ENCODE data around the gene ALDH7A1. TPM values are rescaled to one million over a fixed set of nuclear protein-coding genes. Genes with fewer than 3 reads are reported as not detected.

Gene ALDH7A1
- polyA plus RNA-seq, 3 donors from 2014 or later = 1.3 to 1.4 TPM; not detected in 1

DNA sequence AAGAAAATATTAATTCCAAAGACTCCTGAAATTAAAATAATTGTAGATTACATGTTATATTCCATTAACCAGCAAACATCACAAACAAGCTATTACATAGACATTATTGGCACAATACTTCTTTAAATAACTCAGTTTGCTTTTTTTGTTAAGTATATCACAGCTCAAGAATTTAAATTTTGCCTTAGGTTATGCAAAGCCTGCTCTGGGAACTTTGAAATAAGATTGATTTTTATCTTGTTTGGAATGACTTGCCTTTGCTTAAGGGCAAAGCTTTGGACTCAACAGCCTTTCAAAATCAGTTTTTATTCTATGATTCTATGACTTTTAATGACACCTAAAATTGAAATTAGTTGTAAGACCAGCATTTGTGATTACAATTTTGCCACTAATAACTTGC is 78.2 kb downstream of the ALDH7A1 start:
- peaks cover 0 to 3% (median 0%) of the 10 kb centered on the region in 3 donors for H3K36me3 Mint-ChIP-seq
- no peak overlapping the region for H3K4me3 Mint-ChIP-seq
- no peaks in the 10 kb centered on the region for H3K4me1 Mint-ChIP-seq
- DNase-seq = no peak
- no peak overlapping the region for H3K27ac Mint-ChIP-seq
- peaks cover 0 to 6% (median 2%) of the 10 kb centered on the region in 3 donors for H3K27me3 Mint-ChIP-seq (ENCODE audit: low read depth in 3 of 3)
- H3K9me3 Mint-ChIP-seq = no peaks in the 10 kb centered on the region

- no peak overlapping the region for H3K27ac Mint-ChIP-seq
- peaks cover 0 to 6% (median 2%) of the 10 kb centered on the region in 3 donors for H3K27me3 Mint-ChIP-seq (ENCODE audit: low read depth in 3 of 3)
- no peak overlapping the region for H3K4me3 Mint-ChIP-seq
- H3K9me3 Mint-ChIP-seq = no peaks in the 10 kb centered on the region
- no peaks in the 10 kb centered on the region for H3K4me1 Mint-ChIP-seq
- DNase-seq = no peak
- H3K36me3 Mint-ChIP-seq = peaks cover 0 to 3% (median 0%) of the 10 kb centered on the region in 3 donors
Measured at GRCh38 chr5:126516133-126516532, 78.9 kb downstream of the ALDH7A1 start.

DNA sequence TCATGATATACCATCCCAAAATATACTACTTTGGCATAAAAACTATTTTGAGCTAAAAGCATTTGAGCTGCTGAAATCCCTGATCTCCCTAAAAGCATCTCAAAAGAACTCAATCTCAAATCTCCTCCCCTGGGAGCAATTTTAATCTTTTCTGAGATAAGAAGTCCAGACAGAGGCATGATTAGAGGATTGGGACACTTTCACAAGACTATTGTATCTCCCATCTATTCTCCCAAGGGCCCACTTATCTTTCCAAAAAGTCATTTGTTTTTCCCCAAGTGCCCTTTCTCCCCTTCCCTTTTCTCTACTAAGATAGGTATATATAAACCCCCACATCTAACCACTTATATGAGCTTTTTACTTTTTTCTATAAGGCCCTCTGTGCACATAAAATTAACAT is 79.7 kb downstream of the ALDH7A1 start:
- H3K9me3 Mint-ChIP-seq = no peaks in the 10 kb centered on the region
- no peak for DNase-seq
- no peak overlapping the region for H3K27ac Mint-ChIP-seq
- H3K4me1 Mint-ChIP-seq = no peaks in the 10 kb centered on the region
- no peak overlapping the region for H3K4me3 Mint-ChIP-seq
- H3K36me3 Mint-ChIP-seq = peaks cover 0 to 3% (median 0%) of the 10 kb centered on the region in 3 donors
- H3K27me3 Mint-ChIP-seq (ENCODE audit: low read depth in 3 of 3) = peaks cover 0 to 6% (median 2%) of the 10 kb centered on the region in 3 donors

GRCh38 chr5:126514558-126515141 is 80.4 kb downstream of the ALDH7A1 start:
- DNase-seq = no peak
- Mint-ChIP-seq H3K4me1 (no peaks in the 10 kb centered on the region), H3K9me3 (no peaks in the 10 kb centered on the region), H3K4me3 (no peak overlapping the region), H3K27me3 (ENCODE audit: low read depth in 3 of 3) (peaks cover 0 to 6% (median 2%) of the 10 kb centered on the region in 3 donors), H3K36me3 (peaks cover 0 to 3% (median 0%) of the 10 kb centered on the region in 3 donors), H3K27ac (no peak overlapping the region)

DNA sequence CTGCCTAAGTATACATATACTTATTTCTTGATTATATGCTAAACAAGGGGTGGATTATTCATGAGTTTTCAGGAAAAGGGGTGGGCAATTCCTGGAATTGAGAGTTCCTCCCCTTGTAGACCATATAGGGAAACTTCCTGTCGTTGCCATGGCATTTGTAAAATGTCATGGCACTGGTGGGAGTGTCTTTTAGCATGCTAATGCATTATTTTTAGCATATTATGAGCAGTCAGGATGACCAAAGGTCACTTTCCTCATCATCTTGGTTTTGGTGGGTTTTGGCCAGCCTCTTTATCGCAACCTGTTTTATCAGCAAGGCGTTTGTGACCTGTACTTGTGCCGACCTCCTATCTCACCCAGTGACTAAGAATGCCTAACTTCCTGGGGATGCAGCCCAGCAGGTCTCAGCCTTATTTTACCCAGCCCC is 80.9 kb downstream of the ALDH7A1 start:
- Mint-ChIP-seq H3K36me3 (peaks cover 0 to 3% (median 0%) of the 10 kb centered on the region in 3 donors), H3K9me3 (no peaks in the 10 kb centered on the region), H3K4me3 (no peak overlapping the region), H3K27me3 (ENCODE audit: low read depth in 3 of 3) (peaks cover 0 to 6% (median 2%) of the 10 kb centered on the region in 3 donors), H3K4me1 (peaks cover 0 to 1% of the 10 kb centered on the region in 2 donors), H3K27ac (no peak overlapping the region)
- DNase-seq = no peak

DNA sequence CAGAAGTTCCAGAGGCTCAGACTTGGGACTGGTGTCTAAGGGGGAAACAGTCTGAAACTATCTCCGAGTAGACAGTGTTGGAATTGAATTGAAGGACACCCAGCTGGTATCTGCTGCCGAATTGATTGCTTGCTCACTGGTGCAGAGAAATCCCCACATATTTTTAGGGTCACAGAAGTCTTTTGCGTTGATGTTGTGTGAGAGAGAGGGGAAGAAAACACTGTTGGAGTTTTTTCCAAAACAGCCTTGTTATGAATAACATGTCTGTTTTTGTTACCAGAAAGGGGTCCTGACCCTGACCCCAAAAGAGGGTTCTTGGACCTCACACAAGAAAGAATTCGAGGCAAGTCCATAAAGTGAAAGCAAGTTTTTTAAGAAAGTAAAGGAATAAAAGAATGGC is 81.3 kb downstream of the ALDH7A1 start:
- DNase-seq = no peak
- Mint-ChIP-seq H3K4me3 (no peak overlapping the region), H3K27ac (no peak overlapping the region), H3K36me3 (peaks cover 0 to 3% (median 0%) of the 10 kb centered on the region in 3 donors), H3K9me3 (no peaks in the 10 kb centered on the region), H3K27me3 (ENCODE audit: low read depth in 3 of 3) (peaks cover 0 to 6% (median 3%) of the 10 kb centered on the region in 3 donors), H3K4me1 (peaks cover 4 to 6% of the 10 kb centered on the region in 2 donors)

DNA sequence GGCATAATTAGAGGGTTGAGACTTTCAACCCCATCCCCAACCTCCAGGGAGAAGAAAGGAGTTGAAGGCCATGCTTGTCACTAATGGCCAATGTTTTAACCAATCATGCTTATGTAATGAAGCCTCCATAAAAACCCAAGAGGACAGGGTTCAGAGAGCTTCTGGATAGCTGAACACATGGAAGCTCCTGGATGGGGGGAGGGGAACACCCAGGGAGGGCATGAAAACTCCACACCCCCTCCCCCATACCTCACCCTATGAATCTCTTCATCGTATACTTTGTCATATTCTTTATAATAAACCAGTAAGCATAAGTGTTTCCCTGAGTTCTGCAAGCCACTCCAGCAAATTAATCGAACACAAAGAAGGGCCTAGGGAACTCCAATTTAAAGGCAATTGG is 81.7 kb downstream of the ALDH7A1 start:
- no peak for DNase-seq
- Mint-ChIP-seq H3K27ac (no peak overlapping the region), H3K4me3 (no peak overlapping the region), H3K4me1 (peaks cover 6 to 10% of the 10 kb centered on the region in 2 donors), H3K27me3 (ENCODE audit: low read depth in 3 of 3) (peaks cover 0 to 6% (median 5%) of the 10 kb centered on the region in 3 donors), H3K36me3 (peaks cover 0 to 3% (median 0%) of the 10 kb centered on the region in 3 donors), H3K9me3 (no peaks in the 10 kb centered on the region)

DNA sequence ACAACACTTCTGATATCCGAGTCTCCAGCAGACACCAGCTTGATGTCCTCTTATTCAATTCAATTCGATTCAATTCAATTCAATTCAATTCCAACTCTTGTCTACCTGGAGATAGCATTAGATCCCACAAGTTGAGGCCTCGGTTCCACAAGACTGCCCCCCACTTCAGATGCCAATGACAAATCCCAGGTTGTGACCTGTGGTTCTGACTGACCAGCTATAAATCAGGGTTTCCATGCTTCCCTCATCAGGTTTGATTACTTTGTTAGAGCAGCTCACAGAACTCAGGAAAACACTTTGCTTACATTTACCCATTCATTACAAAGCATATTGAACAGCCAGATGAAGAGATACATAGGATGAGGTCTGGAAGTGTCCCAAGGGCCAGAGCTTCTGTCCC is 82.6 kb downstream of the ALDH7A1 start:
- peaks cover 0 to 3% (median 0%) of the 10 kb centered on the region in 3 donors for H3K36me3 Mint-ChIP-seq
- DNase-seq = no peak
- H3K4me3 Mint-ChIP-seq = no peak overlapping the region
- H3K9me3 Mint-ChIP-seq = no peaks in the 10 kb centered on the region
- no peak overlapping the region for H3K27ac Mint-ChIP-seq
- peaks cover 0 to 8% (median 4%) of the 10 kb centered on the region in 3 donors for H3K27me3 Mint-ChIP-seq (ENCODE audit: low read depth in 3 of 3)
- H3K4me1 Mint-ChIP-seq = peaks cover 6 to 10% of the 10 kb centered on the region in 2 donors

- Mint-ChIP-seq H3K4me3 (no peak overlapping the region), H3K4me1 (peaks cover 6 to 10% of the 10 kb centered on the region in 2 donors), H3K27ac (no peak overlapping the region)
Measured at GRCh38 chr5:126511961-126512360, 83.1 kb downstream of the ALDH7A1 start.

DNA sequence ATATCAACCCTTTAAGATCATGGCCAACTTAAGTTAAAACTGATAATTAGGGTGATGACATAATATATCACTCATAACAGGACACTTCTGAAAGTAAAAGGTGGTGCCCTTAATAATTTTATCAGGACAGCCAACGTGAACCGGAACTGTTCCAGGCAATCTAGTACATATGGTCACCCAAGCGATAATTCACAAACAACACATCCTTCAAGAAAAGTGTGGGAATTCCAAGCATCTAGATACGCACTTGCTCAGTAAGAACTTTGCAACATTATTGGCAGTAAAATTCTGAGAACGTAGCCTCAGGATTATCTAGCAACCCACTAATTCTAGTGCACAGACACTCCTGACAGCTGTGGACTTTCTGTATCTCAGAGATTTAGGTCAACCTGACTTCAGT is 85.7 kb downstream of the ALDH7A1 start:
- Mint-ChIP-seq H3K27ac (no peak overlapping the region), H3K27me3 (ENCODE audit: low read depth in 3 of 3) (peaks cover 0 to 6% (median 0%) of the 10 kb centered on the region in 3 donors), H3K4me1 (peaks cover 6 to 10% of the 10 kb centered on the region in 2 donors), H3K36me3 (peaks cover 0 to 3% (median 0%) of the 10 kb centered on the region in 3 donors), H3K4me3 (no peak overlapping the region), H3K9me3 (no peaks in the 10 kb centered on the region)
- DNase-seq = no peak

More at GRCh38 chr5:126511961-126512360, 83.1 kb downstream of the ALDH7A1 start:
- Mint-ChIP-seq H3K27me3 (ENCODE audit: low read depth in 3 of 3) (peaks cover 0 to 8% (median 4%) of the 10 kb centered on the region in 3 donors), H3K36me3 (peaks cover 0 to 3% (median 0%) of the 10 kb centered on the region in 3 donors), H3K9me3 (no peaks in the 10 kb centered on the region)
- DNase-seq = no peak

- H3K27ac Mint-ChIP-seq = peak overlapping the region in 1 of 6 donors; percentile 18
- H3K27me3 Mint-ChIP-seq (ENCODE audit: low read depth in 3 of 3) = peaks cover 0 to 6% (median 0%) of the 10 kb centered on the region in 3 donors
- no peak for DNase-seq
Measured at GRCh38 chr5:126508962-126509279, 86.1 kb downstream of the ALDH7A1 start.

GRCh38 chr5:126508251-126508961 is 86.6 kb downstream of the ALDH7A1 start:
- peak overlapping the region in 2 of 6 donors; percentile 18 to 42 for H3K27ac Mint-ChIP-seq
- H3K4me3 Mint-ChIP-seq = peak overlapping the region in 1 of 5 donors; percentile 56
- no peak for DNase-seq
- peaks cover 0 to 3% (median 0%) of the 10 kb centered on the region in 3 donors for H3K36me3 Mint-ChIP-seq
- peaks cover 0 to 6% (median 0%) of the 10 kb centered on the region in 3 donors for H3K27me3 Mint-ChIP-seq (ENCODE audit: low read depth in 3 of 3)
- H3K9me3 Mint-ChIP-seq = no peaks in the 10 kb centered on the region
- peaks cover 6 to 10% of the 10 kb centered on the region in 2 donors for H3K4me1 Mint-ChIP-seq

More at GRCh38 chr5:126508962-126509279, 86.1 kb downstream of the ALDH7A1 start:
- Mint-ChIP-seq H3K36me3 (peaks cover 0 to 3% (median 0%) of the 10 kb centered on the region in 3 donors), H3K4me3 (peak overlapping the region in 1 of 5 donors; percentile 56), H3K4me1 (peaks cover 6 to 10% of the 10 kb centered on the region in 2 donors), H3K9me3 (no peaks in the 10 kb centered on the region)

- no peak overlapping the region for H3K4me3 Mint-ChIP-seq
- H3K27ac Mint-ChIP-seq = no peak overlapping the region
- DNase-seq = no peak
- peaks cover 6 to 10% of the 10 kb centered on the region in 2 donors for H3K4me1 Mint-ChIP-seq
- H3K36me3 Mint-ChIP-seq = no peaks in the 10 kb centered on the region
- H3K9me3 Mint-ChIP-seq = no peaks in the 10 kb centered on the region
- H3K27me3 Mint-ChIP-seq (ENCODE audit: low read depth in 3 of 3) = peaks cover 0 to 8% (median 0%) of the 10 kb centered on the region in 3 donors
Measured at GRCh38 chr5:126506079-126506478, 88.9 kb downstream of the ALDH7A1 start.

GRCh38 chr5:126503602-126504104 is 91.4 kb downstream of the ALDH7A1 start:
- Mint-ChIP-seq H3K4me1 (peaks cover 3 to 4% of the 10 kb centered on the region in 2 donors), H3K27ac (no peak overlapping the region), H3K9me3 (no peaks in the 10 kb centered on the region), H3K27me3 (ENCODE audit: low read depth in 3 of 3) (peaks cover 0 to 6% (median 0%) of the 10 kb centered on the region in 3 donors), H3K36me3 (no peaks in the 10 kb centered on the region), H3K4me3 (no peak overlapping the region)
- no peak for DNase-seq

Measured in immature natural killer cell (primary cell).